HG03097 (cell line): ENCODE measurements around the gene HOXC10.

Experiments
- ATAC-seq: cut with Tn5 transposase; IDR thresholded peaks from one replicate; pipeline ENCODE4 v1.9.1; 2021; ENCODE audit not compliant: unreplicated experiment, low FRiP score

Gene HOXC10

DNA sequence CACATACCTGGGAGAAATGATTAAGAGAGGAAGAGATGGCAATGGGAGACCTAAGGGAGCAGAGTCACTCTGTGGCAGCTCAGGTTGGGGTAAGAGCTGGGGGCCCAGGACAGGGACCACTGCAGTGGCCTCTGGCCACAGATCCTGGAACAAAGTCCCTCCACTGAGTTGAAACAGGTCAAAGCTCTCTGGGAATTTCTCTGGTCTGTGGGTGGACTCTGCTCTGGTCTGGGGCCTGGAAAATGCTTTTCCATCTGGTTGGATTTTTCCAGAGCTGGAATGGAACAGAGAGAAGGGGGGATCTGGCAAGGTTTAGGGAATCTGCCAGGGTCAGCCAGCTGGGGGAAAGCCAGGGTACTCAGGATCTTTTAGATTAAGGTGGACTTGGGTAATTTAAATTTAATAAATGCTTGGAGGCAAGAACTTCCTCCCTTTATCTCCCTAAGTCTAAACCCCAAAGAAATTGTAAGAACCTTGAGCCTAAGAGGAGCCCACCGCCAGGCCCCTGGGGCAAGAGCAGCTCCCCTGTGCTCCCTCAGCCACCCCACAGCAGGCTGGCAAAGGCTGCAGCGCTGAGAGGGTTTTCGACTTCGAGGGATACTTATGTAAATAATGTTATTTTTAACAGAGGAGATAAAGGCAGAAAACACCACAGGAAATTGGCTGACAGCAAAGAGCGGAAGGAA lies 3.7 kb downstream of the HOXC10 start:
- no peak for ATAC-seq

DNA sequence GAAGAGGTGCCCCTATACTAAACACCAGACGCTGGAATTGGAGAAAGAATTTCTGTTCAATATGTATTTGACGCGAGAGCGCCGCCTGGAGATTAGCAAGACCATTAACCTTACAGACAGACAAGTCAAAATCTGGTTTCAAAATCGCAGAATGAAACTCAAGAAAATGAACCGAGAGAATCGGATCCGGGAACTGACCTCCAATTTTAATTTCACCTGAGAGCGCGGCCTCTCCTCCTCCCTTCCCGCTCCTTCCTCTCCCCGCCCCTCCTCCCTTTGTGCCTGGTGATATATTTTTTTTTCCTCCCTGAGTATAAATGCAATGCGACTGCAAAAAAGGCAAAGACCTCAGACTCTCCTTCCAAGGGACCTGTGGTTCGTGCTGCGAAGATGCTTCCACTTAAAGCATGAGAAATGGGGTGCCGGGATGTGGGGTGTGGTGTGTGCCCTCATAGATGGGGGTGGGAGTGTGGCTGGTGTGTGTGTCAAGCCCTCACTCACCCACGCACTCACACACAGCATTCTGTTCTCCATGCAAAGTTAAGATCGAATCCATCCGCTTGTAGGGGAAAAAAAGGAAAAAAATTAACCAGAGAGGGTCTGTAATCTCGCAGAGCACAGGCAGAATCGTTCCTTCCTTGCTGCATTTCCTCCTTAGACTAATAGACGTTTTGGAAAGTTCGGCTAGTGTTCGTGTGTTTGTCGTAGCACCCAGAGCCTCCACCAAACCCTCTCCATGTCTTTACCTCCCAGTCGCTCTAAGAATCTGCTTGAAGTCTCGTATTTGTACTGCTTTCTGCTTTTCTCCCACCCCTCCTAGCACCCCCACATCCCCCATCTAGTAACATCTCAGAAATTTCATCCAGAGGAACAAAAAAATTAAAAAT lies 4.5 kb downstream of the HOXC10 start:
- no peak for ATAC-seq

DNA sequence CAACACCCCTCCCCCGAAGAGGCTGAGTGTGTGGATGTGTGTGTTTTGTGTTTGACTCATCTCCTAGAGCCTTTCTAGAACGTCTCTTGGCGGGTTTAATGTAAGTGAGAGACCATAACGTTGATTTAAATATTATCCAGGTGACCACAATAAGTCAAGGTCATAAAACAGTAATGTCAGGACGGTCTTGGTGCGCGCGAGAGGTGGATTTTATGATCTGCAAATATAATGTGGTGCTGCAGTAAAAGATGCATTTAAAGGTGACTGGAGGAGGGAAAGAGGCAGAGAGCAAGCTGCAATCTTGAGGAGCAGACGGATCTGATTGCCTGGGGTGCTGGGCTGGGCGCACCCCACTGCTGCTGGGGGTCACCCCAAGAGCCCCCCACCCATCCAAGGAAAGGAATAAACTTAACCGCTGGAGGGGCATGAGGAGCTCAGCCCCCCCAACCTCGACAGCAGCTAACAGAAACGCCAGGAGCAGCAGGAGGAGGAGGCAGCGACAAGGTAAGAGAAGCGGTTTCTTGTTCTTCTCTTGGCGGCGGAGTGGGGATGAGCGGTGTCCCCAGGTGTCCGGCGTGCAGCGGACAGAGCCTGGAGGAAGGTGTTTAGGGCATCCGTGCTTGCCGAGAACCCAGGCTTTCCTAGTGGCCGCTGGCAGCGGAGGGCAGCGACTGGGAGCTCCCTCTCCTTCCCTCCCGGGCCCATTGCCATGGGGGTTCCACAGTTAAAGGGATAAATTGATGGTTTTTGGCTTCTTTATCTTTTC lies 5.5 kb downstream of the HOXC10 start:
- no peak for ATAC-seq

DNA sequence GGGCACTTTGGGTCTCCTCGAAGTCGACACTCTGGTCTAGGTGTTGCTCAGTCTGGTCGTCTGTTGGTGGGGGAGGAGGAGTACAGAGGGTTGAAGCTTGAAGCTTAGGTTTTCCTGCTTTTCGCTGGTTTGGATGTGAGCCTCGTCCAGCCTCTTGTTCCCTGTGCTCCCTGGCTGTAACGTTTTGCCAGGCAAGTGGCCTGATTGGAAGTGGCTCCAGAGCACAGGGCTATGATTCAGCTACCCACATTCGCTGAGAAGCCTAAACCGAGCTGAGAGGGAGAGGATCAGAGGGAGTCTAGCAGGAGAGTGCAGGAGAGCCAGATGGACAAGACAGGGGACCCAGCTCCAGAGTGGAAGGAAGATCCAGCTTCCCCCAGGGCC lies 6.1 kb downstream of the HOXC10 start:
- ATAC-seq, result no peak

DNA sequence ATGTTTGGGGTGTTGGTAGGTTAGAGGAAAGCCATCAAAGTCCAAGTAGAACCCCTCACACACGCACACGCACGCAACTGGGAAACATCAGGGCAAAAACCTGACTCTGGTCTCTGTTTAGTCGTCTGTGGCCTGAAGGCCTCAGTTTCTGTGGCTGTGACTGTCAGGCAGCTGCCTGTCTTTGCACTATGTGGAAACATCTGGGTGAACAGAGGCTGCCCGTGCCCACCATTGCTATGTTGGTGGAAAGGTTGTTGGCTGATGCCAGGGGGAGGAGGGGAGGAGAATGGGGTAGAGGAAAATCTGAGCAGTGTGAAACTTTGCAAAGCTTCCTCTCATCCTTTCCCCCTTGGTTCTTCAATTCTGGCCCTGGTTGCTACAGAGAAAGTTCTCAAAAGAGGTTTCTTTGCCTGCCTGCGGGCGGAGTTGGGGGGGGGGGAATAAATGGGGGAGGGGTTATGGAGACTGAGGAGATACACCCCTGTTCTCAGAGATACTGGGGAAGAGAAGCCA lies 7.5 kb downstream of the HOXC10 start:
- ATAC-seq, result no peak

DNA sequence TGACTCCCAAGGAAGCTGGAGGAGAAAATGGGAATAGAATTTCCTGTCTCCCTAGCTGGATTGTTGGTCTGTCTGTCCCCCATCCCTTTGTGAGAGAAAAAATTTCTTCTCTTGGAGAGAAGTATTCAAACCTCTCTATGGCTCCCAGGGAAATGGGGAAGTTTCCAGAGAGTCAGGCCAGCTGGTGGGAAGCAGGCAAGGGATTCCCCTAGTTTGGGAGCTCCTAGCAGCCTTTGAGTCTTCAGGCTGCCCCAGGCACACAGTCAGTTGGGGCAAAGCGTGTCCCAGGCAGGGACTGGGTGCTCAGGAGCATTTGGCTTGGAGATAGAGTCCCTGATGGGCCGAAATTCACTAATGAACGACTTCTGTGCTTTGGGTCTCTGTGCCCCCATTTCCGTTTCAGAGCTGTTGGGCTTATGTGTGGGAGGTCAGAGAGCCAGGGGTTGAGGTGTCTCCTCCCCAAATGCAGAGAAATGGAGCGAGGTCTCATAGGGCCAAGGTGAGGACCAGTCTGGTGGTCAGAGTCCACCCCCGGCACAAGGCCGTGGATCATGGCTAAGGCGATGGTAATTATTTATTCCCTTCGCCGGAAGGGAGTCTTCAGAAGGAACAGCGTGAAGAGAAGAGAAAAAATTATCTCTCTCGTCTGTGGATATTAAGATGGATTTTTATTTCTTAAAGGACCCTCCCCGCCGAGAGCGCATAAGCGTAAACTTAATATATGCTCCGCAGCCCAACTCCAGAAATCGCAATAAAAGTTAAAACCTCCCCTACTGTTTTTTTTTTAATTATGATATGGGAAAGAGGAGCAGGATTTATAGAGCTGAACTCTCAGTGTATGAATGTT lies 8.4 kb downstream of the HOXC10 start:
- no peak for ATAC-seq

DNA sequence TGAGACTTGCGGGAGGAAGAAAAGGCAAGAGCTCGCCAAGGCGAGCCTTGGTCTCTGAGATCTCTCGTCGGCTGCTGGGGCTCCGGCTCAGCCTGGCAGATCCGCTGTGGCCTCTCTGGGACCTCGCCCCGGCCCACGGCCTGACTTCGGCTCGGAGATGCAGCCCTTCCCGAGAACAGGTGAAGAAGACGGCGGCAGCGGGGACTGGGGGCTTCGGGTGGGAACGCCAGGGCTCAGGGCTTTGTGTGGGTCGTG lies 9.0 kb downstream of the HOXC10 start:
- no peak for ATAC-seq

DNA sequence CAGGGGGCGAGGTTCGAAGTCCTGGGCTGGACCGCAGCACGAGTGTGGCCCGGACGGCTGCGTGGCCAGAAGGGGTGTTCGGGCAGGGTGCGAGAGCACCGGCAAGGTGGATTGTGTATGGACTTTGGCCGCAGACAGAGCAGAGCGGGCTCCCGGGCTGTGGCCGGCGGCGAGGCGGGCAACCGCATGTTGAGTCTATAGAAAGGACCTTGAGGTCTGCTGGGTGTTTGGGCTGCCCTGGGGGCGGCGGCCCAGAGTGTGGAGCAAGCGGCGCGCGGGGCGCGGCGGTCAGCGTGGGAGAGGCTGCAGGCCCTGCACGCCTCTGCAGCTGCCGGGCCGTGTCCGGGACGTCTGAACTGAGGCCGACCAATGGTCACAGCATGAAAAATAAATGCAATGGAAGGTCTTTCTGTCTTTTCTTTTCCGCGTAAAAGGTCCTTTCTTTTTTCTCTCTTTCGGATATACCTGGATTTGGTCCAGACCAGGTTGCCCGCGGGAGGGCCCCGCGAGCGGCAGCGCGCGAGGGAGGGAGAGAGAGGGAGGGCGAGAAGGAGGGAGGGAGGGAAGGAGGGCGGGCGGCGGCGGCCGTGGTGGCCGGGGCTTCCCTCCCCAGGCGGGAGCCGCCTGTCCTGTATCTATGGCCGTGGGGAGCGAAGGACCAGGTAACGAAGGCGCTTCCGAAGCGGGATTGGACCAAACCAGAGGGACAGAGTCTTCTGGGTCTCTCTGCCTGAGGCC lies 9.5 kb downstream of the HOXC10 start:
- no peak for ATAC-seq

DNA sequence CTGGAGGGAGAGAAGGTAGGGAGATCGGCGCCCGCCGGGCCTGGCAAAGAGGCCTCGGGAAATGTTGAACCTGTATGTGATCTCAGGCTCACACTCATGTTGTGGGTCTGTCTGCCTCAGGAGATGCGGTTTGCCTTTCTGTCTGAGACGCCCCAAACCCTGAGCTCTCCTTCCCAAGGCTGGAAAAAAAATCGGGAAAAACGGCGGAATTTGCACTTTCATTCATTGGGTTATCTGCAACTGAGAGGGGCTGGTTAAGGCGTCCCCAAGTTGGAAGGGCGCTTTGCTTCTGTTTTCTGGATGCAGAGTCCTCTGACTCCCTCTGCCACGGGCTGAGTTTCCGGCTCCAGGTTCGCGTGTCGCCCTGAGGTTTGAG lies 10.0 kb downstream of the HOXC10 start:
- no peak for ATAC-seq

DNA sequence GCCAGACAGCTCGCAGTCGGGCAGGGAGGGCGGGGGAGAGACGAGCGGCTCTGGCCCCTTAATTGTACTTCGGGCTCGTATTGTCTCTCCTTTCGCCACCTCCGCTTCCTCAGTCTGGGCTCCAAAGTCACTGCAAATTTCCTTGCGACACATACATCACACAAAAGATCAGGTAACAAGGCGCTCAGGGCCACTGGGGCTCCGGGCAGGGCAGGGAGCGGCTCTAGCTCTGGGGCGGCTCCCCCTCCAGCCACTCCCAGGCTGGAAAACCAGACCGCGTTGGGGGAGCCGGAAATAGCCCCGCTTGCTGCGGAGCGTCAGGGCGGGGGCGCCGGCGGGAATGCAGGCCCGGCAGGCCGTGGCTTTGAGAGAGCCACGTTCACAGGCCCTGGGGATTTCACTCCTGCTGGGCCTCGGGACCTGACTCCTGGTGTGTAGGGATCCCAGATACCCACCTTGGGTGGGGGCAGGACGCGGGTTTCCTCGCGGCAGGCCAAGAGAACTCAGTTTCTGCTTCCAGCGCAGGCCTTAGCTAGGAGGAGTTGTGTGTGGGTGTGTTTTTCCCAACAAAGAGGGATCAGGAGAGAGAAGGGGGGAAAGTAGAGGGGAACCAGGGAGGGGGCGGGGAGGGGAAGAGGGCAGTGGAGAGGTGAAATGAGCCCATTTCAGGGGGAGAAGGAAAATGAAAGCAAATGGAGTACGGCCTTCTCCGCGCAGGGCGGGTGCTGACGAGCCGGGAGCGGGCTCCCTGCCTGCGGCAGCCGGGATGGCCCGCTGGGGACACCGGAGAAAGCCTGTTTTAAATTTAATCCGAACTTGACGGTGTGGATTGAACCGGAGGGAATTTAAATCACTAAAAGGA lies 10.7 kb downstream of the HOXC10 start:
- no peak for ATAC-seq

DNA sequence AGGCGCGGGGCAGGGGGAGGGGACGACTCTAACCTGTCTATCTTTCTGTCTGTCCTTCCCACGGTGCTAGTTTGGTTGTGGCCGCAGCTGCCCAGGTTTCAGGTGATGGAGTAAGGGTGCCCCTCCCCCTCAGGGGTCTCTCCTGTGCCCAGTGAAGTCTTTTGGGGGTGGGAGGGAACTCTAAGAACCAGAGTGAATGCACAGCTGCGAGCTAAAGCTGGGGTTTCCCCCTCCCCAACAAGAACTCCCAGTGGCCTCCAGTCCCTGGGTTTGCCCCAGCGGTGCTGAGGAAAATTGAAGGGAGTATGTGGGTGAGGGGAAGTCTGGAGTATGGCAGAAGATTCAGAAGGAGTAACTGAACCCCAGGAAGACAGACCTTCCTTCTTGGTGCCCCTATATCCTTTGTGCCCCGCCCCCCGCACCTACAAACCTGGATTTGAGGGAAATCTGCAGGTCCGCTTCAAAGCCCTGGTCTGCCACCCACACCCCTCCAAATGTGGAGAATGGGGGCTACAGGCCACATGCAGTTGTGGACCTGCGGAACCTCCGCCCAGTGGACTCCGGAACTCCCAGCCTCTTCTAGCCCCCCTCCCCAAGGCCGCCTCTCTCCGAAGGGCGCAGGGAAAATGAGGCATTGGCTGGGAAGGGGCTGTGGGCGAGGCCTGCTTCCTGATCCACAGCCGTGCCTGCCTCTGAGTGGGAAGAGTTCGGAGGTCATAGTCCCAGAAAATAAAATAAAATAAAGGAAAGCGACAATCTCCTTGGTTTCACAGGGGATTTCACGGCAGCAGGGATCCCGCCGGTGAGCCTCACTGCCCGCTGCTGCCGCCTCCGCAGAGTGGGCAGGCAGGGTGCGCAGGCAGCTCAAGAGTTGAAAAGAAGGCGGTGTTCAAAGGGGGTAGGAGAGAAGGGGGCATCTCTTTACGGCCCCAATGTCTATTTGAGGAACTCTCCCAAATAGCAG lies 11.6 kb downstream of the HOXC10 start:
- no peak for ATAC-seq

DNA sequence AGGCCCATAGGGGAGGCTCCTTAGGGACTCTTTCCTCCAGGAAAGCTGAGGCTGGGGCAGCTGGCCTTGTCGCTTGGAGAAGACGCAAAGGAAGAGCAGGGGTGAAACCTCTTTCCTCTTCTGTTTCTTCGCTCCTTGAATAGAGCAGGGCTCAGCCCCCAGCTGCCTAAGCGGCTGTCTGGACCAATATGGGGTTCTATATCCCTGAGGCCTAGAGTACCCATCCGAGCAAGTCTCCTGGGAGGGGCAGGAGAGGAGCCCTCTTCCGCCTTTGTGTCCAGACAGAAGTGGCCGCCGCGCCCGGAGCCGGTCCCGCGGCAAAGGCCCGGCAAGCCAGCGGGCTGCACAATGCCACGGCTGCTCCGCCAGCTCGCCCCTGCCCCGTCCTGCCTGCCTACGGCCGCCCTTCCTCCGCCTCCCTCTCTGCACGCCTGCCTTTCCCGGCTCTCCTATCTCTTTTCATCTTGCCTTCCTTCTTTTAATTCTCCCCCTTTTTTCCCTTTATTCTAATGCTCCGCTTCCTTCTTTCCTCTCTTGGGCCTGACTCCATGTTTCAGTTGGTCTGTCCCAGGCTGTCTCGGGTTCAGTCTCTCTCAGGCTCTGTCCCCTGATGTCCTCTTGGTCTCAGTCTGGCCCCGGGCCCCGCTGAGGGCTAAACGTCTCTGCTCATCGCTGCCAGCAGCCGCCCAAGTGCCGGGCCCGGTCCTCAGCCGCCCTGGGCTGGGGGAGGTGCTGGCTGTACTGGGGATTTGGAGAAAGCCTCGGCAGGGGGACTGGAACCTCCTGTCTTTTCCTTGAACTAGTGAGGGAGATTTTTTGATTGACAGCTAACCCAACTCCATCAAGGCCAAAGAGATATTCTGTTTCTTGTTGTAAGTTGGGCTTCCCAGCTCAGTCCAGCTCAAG lies 12.5 kb downstream of the HOXC10 start:
- no peak for ATAC-seq

DNA sequence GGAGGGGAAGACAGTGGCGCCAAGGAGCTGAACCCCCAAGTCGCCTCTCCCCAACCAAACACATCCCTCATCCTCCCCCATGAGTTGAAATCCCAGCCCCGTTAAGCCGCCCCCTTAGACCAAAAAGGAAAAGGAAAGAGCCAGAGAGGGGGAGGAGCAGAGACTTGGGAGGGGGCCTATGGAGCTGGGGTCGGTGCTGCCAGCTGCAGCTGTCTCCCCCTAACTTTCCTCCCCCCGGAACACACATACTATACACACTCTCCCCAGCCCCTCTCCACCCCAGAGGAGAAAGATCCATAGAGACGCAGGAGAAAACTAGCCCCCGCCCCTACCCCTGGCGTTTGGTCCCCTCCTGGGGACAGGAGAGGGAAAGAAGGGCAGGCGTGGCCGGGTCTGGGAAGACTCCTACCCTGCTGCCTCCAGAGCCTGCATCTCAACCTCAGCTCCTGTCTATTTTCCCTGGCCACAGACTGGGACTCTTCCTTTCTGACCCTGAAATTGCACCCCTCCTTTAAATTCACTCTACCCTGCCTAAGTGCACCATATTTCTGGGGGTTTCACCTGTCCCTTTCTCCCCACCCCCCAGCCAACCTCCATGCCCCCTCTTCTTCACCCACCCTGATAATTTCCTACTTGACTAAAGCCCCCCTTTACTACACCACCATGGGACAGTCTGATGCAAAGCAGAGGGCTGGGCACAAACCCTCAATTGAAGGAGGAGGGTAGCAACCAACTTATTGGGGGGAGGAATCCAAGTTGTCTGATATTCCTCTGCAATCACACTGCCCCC lies 13.4 kb downstream of the HOXC10 start:
- ATAC-seq, result no peak

DNA sequence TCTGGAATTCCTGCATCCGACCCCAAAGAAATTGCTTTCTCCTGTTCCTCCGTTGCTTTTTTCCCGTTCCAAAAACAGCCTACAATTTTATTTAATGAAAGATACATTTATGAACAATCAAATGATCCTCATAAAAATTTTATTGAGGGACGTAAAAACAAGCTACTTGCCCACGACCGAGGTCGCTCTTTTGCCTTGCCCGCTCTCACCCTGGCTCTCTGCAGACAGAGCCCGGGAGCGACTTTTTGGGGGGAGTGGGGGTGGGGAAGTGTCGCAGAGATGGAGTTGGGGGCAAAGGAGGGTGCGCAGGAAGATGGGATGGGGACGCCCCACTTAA lies 13.9 kb downstream of the HOXC10 start:
- ATAC-seq, result no peak

DNA sequence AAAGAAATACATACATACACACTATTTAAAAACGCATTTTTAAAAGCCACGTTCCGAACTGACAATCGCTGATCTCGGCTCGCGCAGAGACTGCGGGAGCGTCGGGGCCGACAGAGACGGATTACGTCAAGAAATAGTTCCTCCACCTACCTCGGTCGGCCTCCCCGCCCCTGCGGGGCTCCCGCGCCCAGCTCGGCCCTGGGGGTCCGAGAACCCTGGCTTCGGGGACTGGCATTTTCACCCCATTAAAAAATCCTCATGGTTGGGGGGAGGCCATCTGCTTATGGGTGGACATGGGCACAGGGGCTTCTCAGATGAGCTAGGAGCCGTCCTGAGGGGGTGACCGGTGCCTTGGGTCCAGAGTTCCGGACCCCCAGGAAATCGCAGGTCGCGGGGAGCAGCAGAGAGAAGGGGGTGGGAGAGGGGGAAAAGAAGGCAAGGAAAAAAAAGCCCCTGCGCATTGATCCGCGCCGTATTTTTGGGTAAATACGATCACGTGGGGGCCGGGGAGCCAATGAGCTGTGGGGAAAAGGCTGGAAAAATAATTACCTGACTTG lies 14.7 kb downstream of the HOXC10 start:
- ATAC-seq, result no peak
